HepG2 (cell line): Measurements from ENCODE around the gene MAPK8IP3. TPM values are rescaled to one million over a fixed set of nuclear protein-coding genes. Genes with fewer than 3 reads are reported as not detected.

Source experiments
- AKNA ChIP-seq: sonication (generic); formaldehyde crosslinking; IDR thresholded peaks from 2 replicates; pipeline ENCODE4 v1.4.0; 2020; ENCODE audit warnings: missing genetic modification reagents, borderline replicate concordance
- ARNTL ChIP-seq: sonication (generic); formaldehyde crosslinking; IDR thresholded peaks from 2 replicates; pipeline ENCODE4 v1.4.0; 2020; ENCODE audit warnings: mild to moderate bottlenecking, missing genetic modification reagents
- DRAP1 ChIP-seq: IDR thresholded peaks from 2 replicates; pipeline ENCODE4 v1.6.1; 2016; ENCODE audit warnings: missing genetic modification reagents, missing compliant biosample characterization
- HDAC1 ChIP-seq: sonication (generic); formaldehyde crosslinking; IDR thresholded peaks from 2 replicates; pipeline ENCODE4 v1.5.1; 2020; ENCODE audit warnings: mild to moderate bottlenecking, missing genetic modification reagents
- HDAC6 ChIP-seq: fragments of 200-600 bp; sonication (generic); IDR thresholded peaks from 2 replicates; pipeline ENCODE4 v1.7.0; 2017; ENCODE audit warnings: mild to moderate bottlenecking, antibody characterized with exemption, low read length, low read depth
- HOXA5 ChIP-seq: sonication (generic); formaldehyde crosslinking; IDR thresholded peaks from 2 replicates; pipeline ENCODE4 v1.4.0; 2020; ENCODE audit warnings: missing genetic modification reagents
- IKZF4 ChIP-seq: sonication (generic); formaldehyde crosslinking; IDR thresholded peaks from 2 replicates; pipeline ENCODE4 v1.5.1; 2020; ENCODE audit warnings: borderline replicate concordance, mild to moderate bottlenecking, low read depth, missing genetic modification reagents; ENCODE audit errors: not compliant biosample characterization
- NFIC ChIP-seq: IDR thresholded peaks from 2 replicates; pipeline ENCODE4 v1.6.1; 2012; ENCODE audit warnings: mild to moderate bottlenecking, low read length, inconsistent platforms
- PAF1 ChIP-seq: IDR thresholded peaks from 2 replicates; pipeline ENCODE4 v1.6.1; 2016; ENCODE audit warnings: missing genetic modification reagents, missing compliant biosample characterization
- RAD51 ChIP-seq: fragments of 450-650 bp; IDR thresholded peaks from 2 replicates; pipeline ENCODE4 v1.6.1; 2016; ENCODE audit warnings: borderline replicate concordance
- RBFOX2 ChIP-seq: fragments of 200-400 bp; formaldehyde crosslinking; IDR thresholded peaks from 2 replicates; pipeline ENCODE4 v1.6.1; 2017; ENCODE audit warnings: low read depth, mild to moderate bottlenecking, low read length
- UBTF ChIP-seq: sonication (generic); formaldehyde crosslinking; IDR thresholded peaks from 2 replicates; pipeline ENCODE4 v1.4.0; 2020; ENCODE audit warnings: mild to moderate bottlenecking, missing genetic modification reagents
- ZBTB25 ChIP-seq: IDR thresholded peaks from 2 replicates; pipeline ENCODE4 v1.6.1; 2018; ENCODE audit warnings: missing genetic modification reagents
- ZFY ChIP-seq: sonication (generic); formaldehyde crosslinking; IDR thresholded peaks from 2 replicates; pipeline ENCODE4 v1.4.0; 2020; ENCODE audit warnings: missing genetic modification reagents
- ZNF253 ChIP-seq: sonication (generic); formaldehyde crosslinking; IDR thresholded peaks from 2 replicates; pipeline ENCODE4 v1.8.0; 2022; ENCODE audit warnings: mild to moderate bottlenecking, missing genetic modification reagents, borderline replicate concordance
- ZNF468 ChIP-seq: sonication (generic); formaldehyde crosslinking; IDR thresholded peaks from 2 replicates; pipeline ENCODE4 v1.8.0; 2022; ENCODE audit warnings: mild to moderate bottlenecking, moderate library complexity, missing genetic modification reagents
- ZNF563 ChIP-seq: sonication (generic); formaldehyde crosslinking; IDR thresholded peaks from 2 replicates; pipeline ENCODE4 v1.8.0; 2022; ENCODE audit warnings: mild to moderate bottlenecking, moderate library complexity, missing genetic modification reagents
- ZNF704 ChIP-seq: sonication (generic); formaldehyde crosslinking; IDR thresholded peaks from 2 replicates; pipeline ENCODE4 v1.8.1; 2023; ENCODE audit warnings: mild to moderate bottlenecking, inconsistent platforms, moderate library complexity, missing genetic modification reagents, borderline replicate concordance
- ZNF749 ChIP-seq: sonication (generic); formaldehyde crosslinking; IDR thresholded peaks from 2 replicates; pipeline ENCODE4 v1.8.0; 2022; ENCODE audit warnings: mild to moderate bottlenecking, missing genetic modification reagents, moderate library complexity, borderline replicate concordance
- polyA plus RNA-seq, 8 experiments: library from polyadenylated mRNA; depleted of rRNA in 3 of 8; stranded (reverse) in 7 of 8; unstranded in 1 of 8; fragments of >200 nt; fragmentation: Illumina TruSeq in 4 of 8; extraction: Trizol in 4 of 8; gene quantifications; 2 replicates each; pipeline versions ENCODE4 v1.2.1 to v1.2.3, GENCODE V29; 2011 to 2016; ENCODE audit warnings: low read depth in 4 of 8, missing spikeins in 1 of 8, mixed read lengths in 1 of 8; ENCODE audit not compliant: insufficient read depth in 1 of 8
- total RNA-seq, 5 experiments: library from RNA; depleted of rRNA; stranded (reverse); fragments of >200 nt; fragmentation: Illumina TruSeq; extraction: Trizol; gene quantifications; 2 replicates each; pipeline ENCODE4 v1.2.3, GENCODE V29; 2016; ENCODE audit warnings: low read depth in 1 of 5

MAPK8IP3 gene
- total and polyA plus RNA-seq, 2 of the 13 experiments (the other 11 are each of a cell fraction or from before 2014, with no cell fraction given), result 25.1 to 41.7 TPM

GRCh38 chr16:1705688-1706385, at the start of gene MAPK8IP3 (continued):
- TF ChIP-seq IKZF4 (CRISPR knock-in tag) (no peak), ZNF749 (peak; percentile 67; the same call in 1 of the 2 replicates), ZFY (CRISPR knock-in tag) (peak; percentile 96), ZNF563 (CRISPR knock-in tag) (0 out of 2 replicates have a peak, but pooled peaks have one; percentile 78), ZNF468 (no peak), HOXA5 (peak; percentile 59; the same call in 1 of the 2 replicates), AKNA (CRISPR knock-in tag) (no peak), HDAC1 (CRISPR knock-in tag) (peak; percentile 72), ZBTB25 (CRISPR knock-in tag) (peak; percentile 83; the same call in 1 of the 2 replicates), ZNF253 (CRISPR knock-in tag) (no peak), RAD51 (no peak), NFIC (no peak), ZNF704 (peak; percentile 83), ARNTL (CRISPR knock-in tag) (no peak), HDAC6 (no peak), RBFOX2 (peak; percentile 94), DRAP1 (CRISPR knock-in tag) (no peak; the same call in 1 of the 2 replicates), UBTF (CRISPR knock-in tag) (peak; percentile 90), PAF1 (CRISPR knock-in tag) (no peak)
